ENCODE measurements around the gene ESYT2.

The ESYT2 gene

GRCh38 chr7:158825628-158826289, 3.5 kb downstream of the ESYT2 start:
- no peak overlapping the region for H3K4me3 ChIP-seq (ENCODE audit: control insufficient read depth, low read depth, low read length)
- TF ChIP-seq, protein P1, sequence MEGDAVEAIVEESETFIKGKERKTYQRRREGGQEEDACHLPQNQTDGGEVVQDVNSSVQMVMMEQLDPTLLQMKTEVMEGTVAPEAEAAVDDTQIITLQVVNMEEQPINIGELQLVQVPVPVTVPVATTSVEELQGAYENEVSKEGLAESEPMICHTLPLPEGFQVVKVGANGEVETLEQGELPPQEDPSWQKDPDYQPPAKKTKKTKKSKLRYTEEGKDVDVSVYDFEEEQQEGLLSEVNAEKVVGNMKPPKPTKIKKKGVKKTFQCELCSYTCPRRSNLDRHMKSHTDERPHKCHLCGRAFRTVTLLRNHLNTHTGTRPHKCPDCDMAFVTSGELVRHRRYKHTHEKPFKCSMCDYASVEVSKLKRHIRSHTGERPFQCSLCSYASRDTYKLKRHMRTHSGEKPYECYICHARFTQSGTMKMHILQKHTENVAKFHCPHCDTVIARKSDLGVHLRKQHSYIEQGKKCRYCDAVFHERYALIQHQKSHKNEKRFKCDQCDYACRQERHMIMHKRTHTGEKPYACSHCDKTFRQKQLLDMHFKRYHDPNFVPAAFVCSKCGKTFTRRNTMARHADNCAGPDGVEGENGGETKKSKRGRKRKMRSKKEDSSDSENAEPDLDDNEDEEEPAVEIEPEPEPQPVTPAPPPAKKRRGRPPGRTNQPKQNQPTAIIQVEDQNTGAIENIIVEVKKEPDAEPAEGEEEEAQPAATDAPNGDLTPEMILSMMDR (IDR thresholded peaks at IDR 0.05; ENCODE audit: control insufficient read depth, insufficient read depth, low read depth, low read length, missing control alignments), result no peak
- no peak for DNase-seq (ENCODE audit: low read depth)

DNA sequence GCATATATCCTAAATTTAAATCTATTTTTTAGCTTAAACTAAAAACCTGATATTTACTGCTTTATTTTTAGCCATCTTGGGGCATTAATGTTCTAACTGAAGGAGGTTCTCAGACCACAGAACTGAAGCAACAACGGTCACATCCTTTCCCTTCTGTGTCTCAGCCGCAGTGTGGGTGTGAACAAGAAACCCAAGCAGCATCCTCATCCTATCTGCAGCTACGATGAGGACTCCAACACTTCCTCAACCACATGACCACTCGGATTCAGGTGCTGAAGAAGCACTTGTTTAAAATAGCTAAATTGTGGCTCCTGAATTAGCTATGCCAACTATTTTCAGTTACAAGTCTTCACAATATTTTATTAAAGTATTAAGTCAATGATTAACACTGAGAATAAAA, 5.3 kb downstream of the ESYT2 start:
- no peak overlapping the region for H3K4me3 ChIP-seq (ENCODE audit: control insufficient read depth, low read depth, low read length)
- no peak for DNase-seq (ENCODE audit: low read depth)

GRCh38 chr7:158821171-158822031, 7.9 kb downstream of the ESYT2 start:
- TF ChIP-seq, protein P1 (IDR thresholded peaks at IDR 0.05; ENCODE audit: control insufficient read depth, insufficient read depth, low read depth, low read length, missing control alignments), result no peak
- DNase-seq (ENCODE audit: low read depth), result peak; percentile 37
- no peak overlapping the region for H3K4me3 ChIP-seq (ENCODE audit: control insufficient read depth, low read depth, low read length)

More for the DNA sequence above, 5.3 kb downstream of the ESYT2 start:
- TF ChIP-seq, protein P1 (IDR thresholded peaks at IDR 0.05; ENCODE audit: control insufficient read depth, insufficient read depth, low read depth, low read length, missing control alignments), result no peak

DNA sequence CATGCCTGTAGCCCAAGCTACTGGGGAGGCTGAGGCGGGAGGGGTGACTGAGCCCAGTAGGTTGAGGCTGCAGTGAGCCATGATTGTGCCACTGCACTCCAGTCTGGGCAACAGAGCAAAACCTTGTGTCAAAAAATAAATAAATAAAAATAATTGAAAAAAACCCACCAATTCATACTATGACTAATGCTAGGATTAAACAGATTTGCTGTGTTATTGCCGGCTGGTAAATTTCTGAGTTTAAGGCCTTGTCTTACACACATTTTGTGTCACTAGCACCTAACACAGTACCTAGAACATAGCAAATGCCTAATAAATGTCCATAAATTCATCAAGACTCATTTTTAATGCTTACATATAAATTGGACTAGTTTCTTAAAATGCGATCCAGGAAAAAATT, 8.7 kb downstream of the ESYT2 start:
- TF ChIP-seq, protein P1 (IDR thresholded peaks at IDR 0.05; ENCODE audit: control insufficient read depth, insufficient read depth, low read depth, low read length, missing control alignments), result no peak
- no peak overlapping the region for H3K4me3 ChIP-seq (ENCODE audit: control insufficient read depth, low read depth, low read length)
- no peak for DNase-seq (ENCODE audit: low read depth)

DNA sequence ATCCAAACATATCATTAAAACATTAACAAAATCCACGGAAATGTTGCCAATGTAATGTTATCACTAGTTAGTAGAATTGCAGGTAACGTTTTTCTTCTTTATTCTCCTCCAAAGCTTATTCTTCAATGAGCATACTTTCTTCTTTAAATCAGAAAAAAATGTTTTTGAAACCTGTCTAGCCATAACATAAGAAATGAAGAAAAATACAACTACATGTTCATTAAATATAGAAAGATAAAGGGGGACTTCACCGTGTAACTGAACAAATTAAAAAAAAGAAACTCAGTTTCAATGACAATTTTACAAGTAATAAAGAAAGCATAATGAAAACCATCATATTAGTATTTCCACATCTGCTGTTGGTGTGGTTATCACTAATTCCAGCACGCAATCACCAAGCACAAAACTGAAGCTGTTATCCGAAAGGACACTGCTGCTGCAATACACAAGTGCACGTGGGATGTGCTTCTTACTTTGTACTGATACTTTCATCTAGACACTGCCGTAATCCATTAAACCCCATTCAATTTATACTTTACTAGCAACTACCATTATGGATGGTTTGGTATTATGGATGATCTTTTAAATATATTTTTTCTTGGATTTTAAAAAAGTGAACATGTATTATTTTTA, 9.6 kb downstream of the ESYT2 start:
- no peak for DNase-seq (ENCODE audit: low read depth)
- H3K4me3 ChIP-seq (ENCODE audit: control insufficient read depth, low read depth, low read length), result no peak overlapping the region
- TF ChIP-seq, protein P1 (IDR thresholded peaks at IDR 0.05; ENCODE audit: control insufficient read depth, insufficient read depth, low read depth, low read length, missing control alignments), result no peak

DNA sequence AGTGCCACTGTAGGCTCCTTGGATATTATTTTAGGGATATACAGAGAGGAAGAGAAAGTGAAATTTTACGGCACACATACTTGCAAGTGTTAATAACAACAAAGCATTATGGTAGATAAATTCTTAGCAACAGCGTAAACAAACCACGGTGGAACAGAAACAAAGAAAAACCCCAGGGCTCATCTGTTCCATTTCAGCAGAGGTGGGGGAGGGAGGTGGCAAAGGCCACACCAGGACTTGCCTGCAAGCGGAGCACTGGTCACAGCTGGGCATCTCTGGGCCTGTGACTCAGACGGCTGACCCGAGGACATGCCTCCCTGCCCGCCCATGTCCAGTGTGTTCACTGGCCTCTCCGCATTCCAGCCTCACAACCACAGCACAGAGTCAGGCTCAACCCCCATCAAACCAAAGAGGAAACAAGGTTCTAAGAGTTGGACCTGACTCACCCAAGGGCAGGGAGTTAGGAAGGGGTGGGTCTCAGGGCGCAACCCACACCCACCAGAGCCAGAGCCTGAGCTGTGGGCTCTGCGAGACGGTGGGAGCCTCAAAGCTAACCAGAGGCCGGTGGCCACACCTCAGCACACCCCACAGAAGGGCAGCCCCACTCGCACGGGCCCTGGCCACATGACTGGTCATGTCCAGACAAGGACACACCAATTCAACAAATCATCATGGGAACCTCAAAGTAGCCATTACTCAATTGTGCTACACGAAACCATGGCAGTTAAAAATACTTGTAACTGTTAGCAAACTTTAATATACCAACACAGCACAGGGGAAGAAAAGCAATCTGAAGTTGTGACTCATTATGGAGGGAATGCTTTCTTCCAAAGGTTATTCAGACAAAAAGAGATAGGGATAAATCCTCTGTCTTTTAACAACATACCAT, 10.7 kb downstream of the ESYT2 start:
- peak; percentile 91 for DNase-seq (ENCODE audit: low read depth)
- peak overlapping the region; percentile 40 for H3K4me3 ChIP-seq (ENCODE audit: control insufficient read depth, low read depth, low read length)
- TF ChIP-seq, protein P1 (IDR thresholded peaks at IDR 0.05; ENCODE audit: control insufficient read depth, insufficient read depth, low read depth, low read length, missing control alignments), result no peak
